Amniotic stem cell (primary cell): Measurements from ENCODE around the gene TMEM151B.
"Not testable (repeated sequence)": the region's sequence is repeated elsewhere in the genome, so short reads cannot be mapped to it uniquely, and the experiment has no call there.

ENCODE experiments used
- DNase-seq: peaks from one replicate; lab custom pipeline; 2025; lab: John Stamatoyannopoulos, UW

Gene TMEM151B

GRCh38 chr6:44269921-44270525 lies at the start of gene TMEM151B:
Gene TMEM151B, plus strand, starts transcription at chr6:44270450. Its CDS starts 293 bp downstream, at chr6:44270743.
- DNase-seq, result no peak

- DNase-seq, result no peak
Observed at GRCh38 chr6:44220913-44221290, 49.3 kb upstream of the TMEM151B start.

DNA sequence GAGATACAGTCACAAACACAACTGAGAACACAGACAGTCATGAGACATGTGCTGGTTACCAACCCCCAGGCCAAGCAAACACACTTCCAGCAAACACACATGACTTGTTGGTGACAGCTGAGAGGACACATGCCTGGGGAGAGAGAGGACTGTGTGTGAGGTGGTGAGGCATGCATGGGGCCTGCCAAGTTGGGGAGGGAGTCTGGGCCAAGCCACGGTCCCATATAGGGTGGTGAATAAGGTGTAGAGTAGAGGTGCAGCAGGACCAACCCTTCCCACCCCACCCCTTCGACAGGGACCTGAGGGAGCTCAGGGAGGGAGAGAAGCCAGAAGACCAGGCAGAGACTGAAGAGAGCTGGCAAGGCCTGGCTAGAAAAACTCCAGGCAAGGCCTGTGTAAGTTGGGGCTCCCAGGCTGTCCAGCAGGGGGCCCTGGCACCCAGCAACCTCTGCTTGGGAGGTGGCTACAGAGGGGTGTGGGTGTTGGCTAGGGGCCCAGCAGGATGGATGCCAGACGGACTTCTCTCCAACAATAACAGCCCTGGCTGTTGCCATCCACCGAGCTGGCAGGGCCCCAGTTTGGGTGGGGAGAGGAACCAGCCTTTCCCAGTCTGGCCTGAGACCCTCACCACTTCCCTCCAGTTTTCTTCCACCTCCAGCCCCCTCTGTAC lies 48.8 kb upstream of the TMEM151B start:
- DNase-seq, result no peak

GRCh38 chr6:44221961-44222335 lies 48.3 kb upstream of the TMEM151B start:
- no peak for DNase-seq

GRCh38 chr6:44222486-44223318 lies 47.5 kb upstream of the TMEM151B start:
- no peak for DNase-seq

DNA sequence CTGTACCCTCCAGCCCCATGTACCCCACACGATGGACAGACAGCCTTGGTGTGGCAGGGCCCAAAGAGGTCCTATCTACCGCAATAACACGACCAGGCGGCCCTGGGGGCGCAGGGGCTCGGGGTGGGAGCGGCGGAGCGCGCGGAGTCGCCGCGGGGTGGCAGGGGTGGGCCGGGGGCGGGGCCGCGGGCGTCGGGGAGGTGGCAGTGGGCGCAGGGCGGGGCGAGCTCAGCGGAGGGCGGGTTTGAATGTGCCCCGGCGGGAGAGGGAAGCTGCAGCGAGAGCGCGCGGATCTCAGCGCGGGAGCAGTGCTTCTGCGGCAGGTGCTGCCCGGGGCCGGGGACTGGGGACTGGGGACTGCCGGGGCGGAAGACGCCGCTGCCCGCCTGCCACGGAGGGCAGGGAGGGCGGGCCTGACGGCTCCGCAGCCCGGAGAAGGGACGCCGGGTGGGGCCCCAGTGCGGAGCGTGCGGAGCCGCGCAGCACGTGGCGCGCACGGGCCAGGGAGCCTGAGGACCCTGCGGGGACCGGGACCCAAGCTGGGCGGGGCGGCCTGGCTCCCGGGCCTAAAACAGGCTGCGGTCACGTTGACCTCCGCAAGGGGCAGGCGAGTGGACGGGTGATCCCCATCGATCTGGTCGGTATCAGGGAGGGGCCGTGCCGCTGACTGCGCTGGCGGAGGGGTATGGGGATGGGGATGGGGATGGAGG lies 46.8 kb upstream of the TMEM151B start, which contains the start of gene SLC29A1:
SLC29A1 (plus strand) TSS at position 277 of the 710 bp plus-strand sequence. CDS start 3,719 bp downstream, outside the sequence.
- DNase-seq, result no peak

DNA sequence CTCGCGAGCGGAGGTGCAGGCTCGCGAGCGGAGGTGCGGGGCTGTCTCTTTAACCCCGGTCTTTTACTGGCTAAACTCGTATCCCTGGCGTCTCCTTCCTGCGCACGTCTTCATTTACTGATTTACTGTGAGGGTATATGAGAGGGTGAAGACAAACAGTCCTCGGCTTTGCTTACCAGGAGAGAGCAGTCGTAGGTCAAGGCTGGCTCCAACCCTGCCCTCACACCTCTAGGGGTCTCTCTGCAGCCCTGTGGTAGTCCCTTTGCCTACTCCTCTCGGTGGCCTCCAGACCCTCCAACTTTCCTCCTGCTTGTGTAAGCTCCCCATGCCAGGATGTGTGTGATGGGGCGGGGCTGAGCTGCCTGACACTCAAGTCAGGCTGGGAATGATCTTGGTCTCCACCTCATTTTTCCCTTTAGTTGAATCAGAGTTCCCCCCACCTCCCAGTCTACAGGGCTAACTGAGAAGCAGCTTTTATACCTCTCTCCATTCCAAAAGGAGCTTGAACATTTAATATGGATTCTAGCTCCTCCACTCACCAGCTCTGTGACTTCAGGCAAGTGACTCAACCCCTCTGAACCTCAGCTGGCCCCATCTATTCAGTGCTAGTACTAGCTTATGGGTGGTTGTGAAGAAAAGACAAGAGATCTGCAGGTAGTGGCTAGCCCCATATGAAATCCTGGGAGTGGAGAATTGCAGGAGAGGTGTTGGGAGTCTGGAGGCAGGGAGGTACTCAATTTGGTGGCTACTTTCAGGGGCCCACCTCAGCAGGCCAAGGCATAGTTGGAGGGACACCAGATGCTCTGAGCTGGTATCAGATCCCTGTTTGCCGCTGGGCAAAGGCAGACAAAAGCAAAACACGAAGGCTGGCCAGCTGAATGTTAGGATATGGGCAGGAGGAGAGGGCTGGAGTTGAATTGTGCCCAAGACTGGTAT lies 46.0 kb upstream of the TMEM151B start:
- DNase-seq, result no peak

DNA sequence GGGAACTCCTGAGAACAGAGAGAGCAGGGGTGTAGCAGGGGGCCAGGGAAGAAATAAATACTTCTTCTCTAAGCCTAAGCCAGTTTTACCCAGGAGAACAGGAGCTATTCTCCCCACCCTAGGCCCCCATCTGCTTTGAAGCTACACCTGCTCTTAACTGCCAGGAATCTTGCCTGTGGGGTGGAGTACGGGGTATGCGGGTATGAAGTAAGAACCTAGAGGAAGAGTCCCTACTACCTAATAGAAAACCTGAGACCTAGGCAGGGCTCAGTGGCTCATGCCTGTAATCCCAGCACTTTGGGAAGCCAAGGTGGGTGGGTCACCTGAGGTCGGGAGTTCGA lies 45.3 kb upstream of the TMEM151B start:
- DNase-seq, result no peak

DNA sequence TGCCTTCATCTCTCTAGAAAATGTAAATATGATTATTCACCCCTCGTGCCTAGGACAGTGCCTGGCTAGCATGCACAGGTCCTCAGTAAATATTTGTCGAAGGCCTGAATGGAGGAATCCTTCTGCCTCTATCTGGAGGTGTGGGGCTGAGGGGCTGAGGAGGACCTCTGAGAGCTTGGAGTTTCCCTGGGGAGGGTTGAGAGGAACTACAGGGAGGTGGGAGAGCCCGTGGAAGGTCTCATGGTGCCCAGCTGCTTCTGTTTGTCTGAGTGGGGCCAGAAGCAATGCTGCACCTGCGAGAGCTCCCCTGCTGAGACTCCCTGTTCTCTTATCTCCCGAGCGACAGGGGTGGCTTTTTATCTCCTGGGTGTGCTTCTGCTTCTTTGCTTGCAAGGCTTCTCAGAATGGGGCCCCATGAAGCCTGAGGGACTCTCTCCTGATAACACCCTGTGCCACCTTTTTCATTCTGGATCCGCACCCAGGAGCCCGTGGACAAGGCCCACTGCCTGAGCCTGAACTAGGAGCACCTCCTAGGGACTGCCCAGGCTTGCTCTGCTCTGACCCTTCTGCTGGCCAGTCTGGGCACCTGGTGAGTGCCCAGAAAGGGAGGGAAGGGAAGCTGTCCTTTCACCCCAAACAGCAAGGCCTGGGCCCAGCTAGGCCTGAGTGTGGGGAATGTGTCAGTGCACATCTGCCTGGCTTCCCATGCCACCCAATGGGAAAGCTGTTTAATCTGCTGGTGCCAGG lies 44.5 kb upstream of the TMEM151B start:
- DNase-seq, result no peak

DNA sequence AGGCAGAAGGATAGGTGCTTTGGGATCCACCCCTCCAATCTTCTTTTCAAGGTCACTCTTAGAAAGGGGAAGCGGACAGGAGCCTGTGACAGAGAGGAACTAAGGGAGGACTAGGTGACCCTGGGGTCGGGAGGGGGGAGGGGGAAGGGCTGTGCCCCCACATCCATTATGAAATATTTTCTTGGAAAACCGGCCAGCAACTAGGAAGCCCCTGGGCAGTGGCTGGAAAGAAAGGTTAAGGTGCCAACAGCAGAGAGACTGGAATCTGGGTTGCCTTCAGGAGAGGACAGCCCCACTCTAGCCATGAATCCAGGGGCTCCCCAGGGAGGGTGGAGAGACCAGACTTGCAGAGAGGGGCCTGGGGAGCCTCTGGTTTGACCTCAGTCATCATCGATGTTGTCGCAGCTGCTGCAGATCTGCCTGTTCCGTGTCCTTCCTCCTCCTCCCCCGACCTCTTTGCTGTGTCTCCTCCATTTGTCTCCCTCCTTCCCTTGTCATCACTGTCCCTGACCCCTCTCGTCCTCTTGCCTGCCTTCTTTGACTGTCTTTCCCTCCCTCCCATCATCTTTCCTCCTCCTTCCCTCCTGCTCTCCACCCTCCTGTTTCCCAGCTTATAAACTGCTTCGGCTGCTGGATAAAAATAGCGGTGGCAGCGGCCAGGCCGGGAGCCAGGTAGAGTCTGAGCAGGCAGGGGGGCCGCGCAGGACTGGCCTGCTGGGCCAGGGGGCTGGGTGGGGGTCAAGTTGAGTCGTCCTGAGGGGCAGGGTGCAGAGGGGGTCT lies 43.7 kb upstream of the TMEM151B start:
- DNase-seq, result no peak

- DNase-seq, result no peak
Observed at GRCh38 chr6:44227148-44227793, 43.0 kb upstream of the TMEM151B start.

DNA sequence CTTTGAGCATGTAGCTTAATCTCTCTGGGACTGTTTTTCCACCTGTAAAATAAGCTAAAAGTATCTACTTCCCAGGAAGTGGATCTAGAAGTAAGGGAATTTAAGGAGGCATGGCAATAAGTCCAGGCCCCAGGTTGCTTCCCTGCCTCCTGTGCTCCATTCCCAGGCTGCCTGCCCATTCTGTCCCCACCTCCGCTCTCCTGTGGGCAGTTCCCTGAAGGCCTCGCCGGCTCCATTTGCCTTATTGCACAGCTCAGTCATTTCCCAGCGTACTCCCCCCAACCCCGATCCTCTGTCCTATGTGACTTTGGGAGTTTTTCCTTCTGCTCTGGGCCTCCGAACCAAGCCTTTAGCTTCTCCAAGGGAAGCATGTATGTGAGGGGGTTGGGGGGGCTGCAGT lies 42.2 kb upstream of the TMEM151B start:
- no peak for DNase-seq

DNA sequence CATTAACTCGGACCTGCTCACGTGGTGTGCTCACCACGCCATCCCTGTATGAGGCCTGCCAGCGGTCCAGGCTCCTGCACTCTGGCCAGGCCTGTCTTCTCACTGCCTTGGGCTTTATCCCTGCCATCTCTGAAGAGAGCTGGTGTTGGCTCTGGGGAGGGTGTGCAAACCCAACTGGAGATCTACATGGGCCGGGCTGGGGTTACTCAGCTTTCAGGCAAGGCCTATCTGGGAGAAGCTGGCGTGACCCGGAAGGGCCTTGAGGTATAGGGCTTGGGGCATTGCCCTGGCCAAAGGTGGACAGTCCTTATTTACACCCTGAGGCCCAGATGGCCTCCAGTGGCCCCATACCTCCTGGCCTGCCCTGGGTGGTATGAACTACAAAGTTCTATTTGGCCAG lies 41.8 kb upstream of the TMEM151B start:
- no peak for DNase-seq

DNA sequence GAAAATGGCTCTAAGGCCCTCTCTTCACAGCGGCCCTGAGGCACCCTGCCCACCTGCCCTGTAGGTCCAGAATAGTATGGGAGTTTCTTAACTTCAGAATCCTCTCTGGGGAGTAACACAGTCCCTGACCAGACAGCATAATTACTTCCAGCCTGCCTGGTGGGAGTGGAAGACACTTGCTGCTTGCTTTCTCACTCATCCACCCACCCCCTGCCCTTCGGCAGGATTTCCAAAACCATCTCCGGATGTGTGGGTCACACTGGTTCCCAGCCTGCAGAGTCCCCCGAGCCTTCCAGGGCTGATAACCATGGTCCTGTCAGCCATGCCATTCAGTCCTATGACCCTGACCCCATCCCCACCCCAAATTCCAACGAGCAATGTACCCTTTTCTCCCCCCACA lies 41.4 kb upstream of the TMEM151B start:
- DNase-seq, result no peak

GRCh38 chr6:44229376-44230033 lies 40.7 kb upstream of the TMEM151B start:
- no peak for DNase-seq

DNA sequence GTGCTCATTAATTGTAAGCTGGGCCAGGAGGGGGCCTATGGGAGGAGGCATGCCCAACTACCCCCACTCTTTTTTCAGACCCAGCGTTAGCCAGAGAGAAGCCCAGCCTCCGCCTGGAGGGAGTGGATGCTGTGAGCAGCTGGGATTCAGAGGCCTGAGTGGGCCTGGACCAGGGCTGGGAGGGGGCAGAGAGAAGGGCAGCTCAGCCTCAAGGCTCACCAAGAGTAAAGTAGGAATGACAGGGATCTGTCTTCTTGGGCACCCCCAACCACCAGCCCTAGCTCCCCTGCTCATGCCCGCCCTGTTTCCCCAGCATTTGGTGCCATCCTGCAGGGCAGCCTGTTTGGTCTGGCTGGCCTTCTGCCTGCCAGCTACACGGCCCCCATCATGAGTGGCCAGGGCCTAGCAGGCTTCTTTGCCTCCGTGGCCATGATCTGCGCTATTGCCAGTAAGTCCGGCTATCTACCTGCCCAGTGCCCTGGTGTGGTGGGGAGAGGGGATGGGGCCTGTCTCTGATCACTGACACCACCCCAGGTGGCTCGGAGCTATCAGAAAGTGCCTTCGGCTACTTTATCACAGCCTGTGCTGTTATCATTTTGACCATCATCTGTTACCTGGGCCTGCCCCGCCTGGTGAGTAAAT lies 40.1 kb upstream of the TMEM151B start:
- DNase-seq, result no peak

DNA sequence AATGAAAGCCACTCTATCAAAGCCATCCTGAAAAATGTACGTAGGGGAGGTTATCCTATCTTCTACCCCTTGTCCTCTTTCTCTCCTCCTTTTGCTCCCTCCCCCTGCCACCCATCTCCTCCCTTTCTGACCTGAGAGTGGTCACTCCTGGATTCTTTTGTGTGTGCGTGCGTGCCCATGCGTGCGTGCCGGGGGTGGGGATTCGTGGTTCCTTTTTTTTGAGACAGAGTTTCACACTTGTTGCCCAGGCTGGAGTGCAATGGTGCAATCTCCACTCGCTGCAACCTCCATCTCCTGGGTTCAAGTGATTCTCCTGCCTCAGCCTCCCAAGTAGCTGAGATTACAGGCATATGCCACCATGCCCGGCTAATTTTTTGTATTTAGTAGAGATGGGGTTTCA lies 38.8 kb upstream of the TMEM151B start:
- not testable (repeated sequence) for DNase-seq
